NB4 (cell line): ENCODE measurements around the gene EVI5.
"Not testable (repeated sequence)": the region's sequence is repeated elsewhere in the genome, so short reads cannot be mapped to it uniquely, and the experiment has no call there.

ENCODE experiments used
- CTCF ChIP-seq: IDR thresholded peaks from one replicate; pipeline ENCODE4 v1.5.1; 2012; ENCODE audit warnings: low read depth, low read length
- MAX ChIP-seq: IDR thresholded peaks from 2 replicates; pipeline ENCODE4 v1.6.1; 2011; ENCODE audit warnings: low read depth, low read length
- MYC ChIP-seq: IDR thresholded peaks from 2 replicates; pipeline ENCODE4 v1.6.1; 2011; ENCODE audit warnings: low read depth, low read length
- POLR2A ChIP-seq: IDR thresholded peaks from 2 replicates; pipeline ENCODE4 v1.6.1; 2011; ENCODE audit warnings: mild to moderate bottlenecking; ENCODE audit not compliant: insufficient read length; ENCODE audit errors: extremely low read depth

- not testable (repeated sequence) for TF ChIP-seq CTCF, POLR2A, MAX, MYC
Observed at GRCh38 chr1:92584810-92585209, 200.1 kb downstream of the EVI5 start.
